Pancreas (tissue), 10 donors: ENCODE data around the gene GCN1. TPM values are rescaled to one million over a fixed set of nuclear protein-coding genes. Genes with fewer than 3 reads are reported as not detected.

Source experiments
- ATAC-seq, 4 donors: fragments of 200-7000 bp; cut with Tn5 transposase; one replicate each; pipeline versions ENCODE4 v1.8.0 to v1.9.1; 2020; ENCODE audit warnings: mild to moderate bottlenecking in 4 of 4, moderate library complexity in 4 of 4
- DNase-seq, 6 donors: peaks; one replicate each; pipeline ENCODE4 v3.0.0-alpha.2; 2020
- FAIRE-seq: peaks from 2 replicates; lab custom pipeline; 2012; peaks lifted over from hg19 to GRCh38; lab: Jason Lieb, UNC
- H3K27ac ChIP-seq, 4 donors: fragments of 200-600 bp; sonication (generic); 1 replicate in 3 of 4; 2 replicates in 1 of 4; pipeline versions ENCODE4 v1.5.0 to v1.8.0; 2020
- H3K27me3 ChIP-seq, 4 donors: fragments of 200-600 bp; one replicate each; pipeline ENCODE4 v1.8.0; 2021
- H3K36me3 ChIP-seq, 3 donors: fragments of 200-600 bp; sonication (generic) in 1 of 3; one replicate each; pipeline versions ENCODE4 v1.5.0 to v1.8.0; 2020 to 2021
- H3K4me1 ChIP-seq, 3 donors: fragments of 200-600 bp; one replicate each; pipeline ENCODE4 v1.8.0; 2021
- H3K4me3 ChIP-seq, 4 donors: fragments of 200-600 bp; sonication (generic) in 2 of 4; one replicate each; pipeline versions ENCODE4 v1.5.0 to v1.8.0; 2020 to 2021
- H3K9me3 ChIP-seq, 4 donors: fragments of 200-600 bp; one replicate each; pipeline ENCODE4 v1.8.0; 2021
- WGBS, 2 donors: extraction: QIAGEN DNeasy Blood & Tissue Kit; methylation state at CpG; one replicate each; pipeline ENCODE4 v1.1.7; 2013; 5-methylcytosine and 5-hydroxymethylcytosine counted together
- intact Hi-C, 3 donors: fragments of 100-400 bp; cut with DNase I; formaldehyde crosslinking; loops; one replicate each; pipeline versions ENCODE4 v1.11.1 to v1.14.2; 2022
- polyA plus RNA-seq, 2 donors: library from polyadenylated mRNA; stranded (reverse); fragments of 200-250 nt; gene quantifications; one replicate each; pipeline ENCODE4 v1.2.3, GENCODE V29; 2013
- total RNA-seq, 6 donors: library from RNA; stranded (reverse); fragmentation: NEBNext Ultra II Directional in 4 of 6; extraction: Animal tissue kit (Norgen Biotek cat#: 25700) in 4 of 6; gene quantifications; one replicate each; pipeline versions ENCODE4 v1.2.1 to v1.2.4, GENCODE V29; 2021 to 2023
- TF ChIP-seq, protein P1 (sequence below), 4 donors: fragments of 200-600 bp; sonication (generic) in 3 of 4; IDR thresholded peaks; one replicate each; pipeline versions ENCODE4 v1.5.0 to v1.8.0; 2021; ENCODE audit warnings: antibody characterized with exemption in 4 of 4
- donor health status: healthy with polysubstance abuse.
- donor health status: DM: no; HTN: no; CAD: no; lungs with moderate emphysema.
- donor health status: DM: no; HTN: no; CAD: no.
- donor health status: control.
- donor health status: control.
- donor health status: Bipolar disorder and iron deficiency.
- donor health status: DM: yes; HTN: yes; CAD: no.
- donor health status: DM: no; HTN: no; CAD: no.
- donor health status: DM: no; HTN: no; CAD: no.
- donor health status: DM: yes; HTN: yes; CAD: no.

GCN1 gene
- total and polyA plus RNA-seq, 8 donors = 18.9 to 54.1 (median 37.7) TPM

DNA sequence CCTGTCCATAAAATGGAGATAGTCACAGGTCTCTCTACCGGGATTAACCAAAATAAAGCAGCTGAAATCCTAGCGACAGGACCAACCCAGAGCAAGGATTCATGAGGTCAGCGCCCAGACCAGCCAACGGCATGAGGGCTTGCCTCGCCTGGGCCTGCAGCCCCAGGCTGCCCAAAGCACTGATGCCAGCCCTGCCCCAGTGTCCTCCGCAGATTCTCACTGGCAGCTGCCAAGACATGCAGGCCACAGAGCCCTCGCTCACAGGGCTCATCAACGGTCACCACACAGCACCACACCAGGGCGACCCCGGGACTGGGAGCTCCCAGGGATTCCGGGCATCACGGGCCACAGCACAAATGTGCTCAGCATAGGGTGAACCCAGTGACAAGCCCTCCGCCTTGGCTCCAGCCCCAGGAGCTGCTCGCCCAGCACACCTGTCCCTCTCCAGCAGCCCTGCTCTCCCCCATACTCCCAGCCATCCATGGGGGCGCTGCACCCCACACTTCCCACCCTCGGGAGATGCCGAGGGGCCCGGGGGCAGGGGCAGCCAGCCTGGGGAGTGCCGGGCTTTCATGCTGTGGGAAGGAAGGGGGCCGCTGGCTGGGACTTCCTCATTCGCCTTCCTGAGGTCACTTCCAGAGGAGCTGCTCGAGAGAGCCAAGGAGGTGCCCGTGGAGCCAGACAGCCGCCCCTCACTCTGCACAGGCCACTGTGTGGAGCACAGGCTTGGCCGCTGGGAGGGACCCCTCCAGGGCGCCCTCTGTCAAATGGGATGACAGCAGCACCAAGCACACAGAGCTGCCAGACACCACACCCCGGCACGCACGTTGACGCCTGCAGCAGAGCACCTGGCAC, 92.1 kb downstream of the GCN1 start:
- Histone ChIP-seq H3K9me3 (no peaks in the 10 kb centered on the region), H3K4me1 (peaks cover 0 to 8% (median 8%) of the 10 kb centered on the region in 3 donors), H3K4me3 (no peak overlapping the region), H3K27ac (no peak overlapping the region), H3K36me3 (peaks cover 0 to 20% (median 0%) of the 10 kb centered on the region in 3 donors), H3K27me3 (no peaks in the 10 kb centered on the region)
- intact Hi-C loops = no loop called here
- TF ChIP-seq, protein P1, sequence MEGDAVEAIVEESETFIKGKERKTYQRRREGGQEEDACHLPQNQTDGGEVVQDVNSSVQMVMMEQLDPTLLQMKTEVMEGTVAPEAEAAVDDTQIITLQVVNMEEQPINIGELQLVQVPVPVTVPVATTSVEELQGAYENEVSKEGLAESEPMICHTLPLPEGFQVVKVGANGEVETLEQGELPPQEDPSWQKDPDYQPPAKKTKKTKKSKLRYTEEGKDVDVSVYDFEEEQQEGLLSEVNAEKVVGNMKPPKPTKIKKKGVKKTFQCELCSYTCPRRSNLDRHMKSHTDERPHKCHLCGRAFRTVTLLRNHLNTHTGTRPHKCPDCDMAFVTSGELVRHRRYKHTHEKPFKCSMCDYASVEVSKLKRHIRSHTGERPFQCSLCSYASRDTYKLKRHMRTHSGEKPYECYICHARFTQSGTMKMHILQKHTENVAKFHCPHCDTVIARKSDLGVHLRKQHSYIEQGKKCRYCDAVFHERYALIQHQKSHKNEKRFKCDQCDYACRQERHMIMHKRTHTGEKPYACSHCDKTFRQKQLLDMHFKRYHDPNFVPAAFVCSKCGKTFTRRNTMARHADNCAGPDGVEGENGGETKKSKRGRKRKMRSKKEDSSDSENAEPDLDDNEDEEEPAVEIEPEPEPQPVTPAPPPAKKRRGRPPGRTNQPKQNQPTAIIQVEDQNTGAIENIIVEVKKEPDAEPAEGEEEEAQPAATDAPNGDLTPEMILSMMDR (IDR thresholded peaks at IDR 0.05) = no peak
- no peak for FAIRE-seq
- DNase-seq = peak in 1 of 6 donors; percentile 28
- no peak for ATAC-seq
- 91% methylated on average over 25 to 30 of the region's 30 CpGs for WGBS, 2 donors

DNA sequence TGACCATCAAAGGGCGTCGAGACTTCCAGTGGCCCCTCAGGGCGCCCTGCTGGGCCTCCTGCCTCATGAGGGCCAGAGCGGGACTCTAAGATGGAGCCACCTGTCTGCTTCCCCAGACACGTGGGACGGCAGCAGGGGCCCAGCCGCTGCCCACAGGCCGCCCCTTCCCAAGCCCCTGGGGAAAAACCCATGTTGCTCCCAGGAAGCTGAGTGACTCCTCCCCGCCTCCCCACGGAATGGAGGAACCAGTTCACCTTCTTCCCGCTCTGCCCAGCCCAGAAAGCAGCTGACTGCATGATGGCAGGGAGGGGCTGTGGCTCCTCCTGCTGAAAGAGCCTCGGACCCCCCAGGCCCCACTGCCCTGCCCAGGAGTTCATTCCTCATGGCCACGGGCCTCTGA, 92.9 kb downstream of the GCN1 start:
- Histone ChIP-seq H3K4me3 (no peak overlapping the region), H3K4me1 (peaks cover 0 to 8% (median 8%) of the 10 kb centered on the region in 3 donors), H3K9me3 (no peaks in the 10 kb centered on the region), H3K27ac (no peak overlapping the region), H3K36me3 (peaks cover 0 to 26% (median 3%) of the 10 kb centered on the region in 3 donors), H3K27me3 (no peaks in the 10 kb centered on the region)
- TF ChIP-seq, protein P1 (IDR thresholded peaks at IDR 0.05) = no peak
- no peak for FAIRE-seq
- 84 to 87% methylated on average over 13 of the region's 13 CpGs for WGBS, 2 donors
- no peak for DNase-seq
- peak in 1 of 4 donors; percentile 17 for ATAC-seq
- intact Hi-C loops = no loop called here

DNA sequence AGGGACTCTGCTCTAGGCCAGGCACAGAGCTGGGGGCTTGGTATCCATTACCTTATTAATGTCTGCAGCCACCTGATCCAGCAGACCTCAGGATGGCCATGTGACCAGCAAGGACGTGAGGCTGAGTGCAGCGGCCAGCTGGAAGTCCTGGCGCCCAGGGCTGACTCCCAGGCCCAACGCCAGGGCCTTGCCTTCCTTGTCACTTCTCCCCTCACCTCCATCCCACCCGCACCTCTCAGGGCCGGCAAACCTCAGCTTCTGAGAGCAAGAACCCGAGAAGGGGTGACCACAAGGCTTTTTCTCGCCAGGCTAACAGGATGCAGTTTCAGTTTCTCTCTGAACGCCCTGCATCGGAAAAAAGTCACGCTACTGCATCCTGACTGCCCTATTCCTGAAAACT, 93.3 kb downstream of the GCN1 start:
- TF ChIP-seq, protein P1 (IDR thresholded peaks at IDR 0.05) = no peak
- Histone ChIP-seq H3K36me3 (peaks cover 0 to 31% (median 4%) of the 10 kb centered on the region in 3 donors), H3K27ac (no peak overlapping the region), H3K27me3 (no peaks in the 10 kb centered on the region), H3K9me3 (no peaks in the 10 kb centered on the region), H3K4me3 (no peak overlapping the region), H3K4me1 (peaks cover 0 to 8% (median 8%) of the 10 kb centered on the region in 3 donors)
- FAIRE-seq (no peak), ATAC-seq (peak in 3 of 4 donors; percentile 24 to 50 (median 32)), DNase-seq (no peak)
- intact Hi-C loops = no loop called here
- WGBS, 2 donors = 55 to 58% methylated on average over 11 of the region's 11 CpGs

DNA sequence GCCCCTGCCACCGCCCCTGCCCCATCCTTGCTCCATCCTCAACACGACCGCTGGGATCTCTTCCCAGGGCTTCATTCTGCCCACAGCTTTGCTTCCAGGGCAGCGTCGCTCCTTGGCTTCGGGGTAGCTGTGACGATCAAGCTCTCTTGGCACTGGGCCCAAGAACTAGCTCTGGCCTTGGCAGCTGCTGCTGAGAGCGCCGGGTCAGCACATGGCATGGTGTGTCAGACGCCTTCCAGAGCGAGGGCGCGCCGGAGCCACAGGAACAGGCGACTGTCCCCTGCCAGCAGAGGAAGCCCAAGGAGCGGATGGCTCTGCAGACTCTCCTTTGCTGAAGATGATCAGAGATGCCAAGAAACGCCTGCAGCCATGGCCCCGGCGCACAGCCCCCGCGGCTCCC, 93.9 kb downstream of the GCN1 start:
- intact Hi-C loops = no loop called here
- DNase-seq (peak in 4 of 6 donors; percentile 53 to 88 (median 75)), FAIRE-seq (no peak), ATAC-seq (peak; percentile 56 to 74 (median 61))
- TF ChIP-seq, protein P1 (IDR thresholded peaks at IDR 0.05) = no peak
- Histone ChIP-seq H3K4me1 (peaks cover 0 to 8% (median 8%) of the 10 kb centered on the region in 3 donors), H3K27me3 (no peaks in the 10 kb centered on the region), H3K36me3 (peaks cover 0 to 34% (median 4%) of the 10 kb centered on the region in 3 donors), H3K4me3 (no peak overlapping the region), H3K27ac (no peak overlapping the region), H3K9me3 (no peaks in the 10 kb centered on the region)
- WGBS, 2 donors = 46 to 55% methylated on average over 21 of the region's 21 CpGs

DNA sequence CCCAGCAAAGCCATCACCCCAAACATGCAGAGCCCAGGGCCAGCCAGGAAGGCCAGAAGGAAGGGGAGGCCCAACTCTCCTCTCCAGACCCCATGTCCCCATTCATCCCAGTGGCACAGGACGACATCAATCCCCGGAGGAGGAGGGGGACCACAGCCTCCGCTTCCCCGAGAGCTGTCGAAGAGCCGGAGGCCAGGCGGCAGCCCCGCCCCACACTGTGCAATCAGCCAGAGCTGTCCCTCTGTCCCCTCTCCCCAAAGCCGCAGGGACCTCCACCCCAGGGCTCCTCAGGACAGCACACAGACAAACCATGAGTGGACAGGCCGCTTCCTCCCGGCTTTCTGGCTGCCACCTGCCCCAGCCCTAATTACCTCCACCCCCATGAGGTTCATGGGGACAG, 94.8 kb downstream of the GCN1 start:
- no peaks in the 10 kb centered on the region for H3K9me3 ChIP-seq
- intact Hi-C loops = no loop called here
- peaks cover 0 to 8% (median 8%) of the 10 kb centered on the region in 3 donors for H3K4me1 ChIP-seq
- FAIRE-seq (no peak), DNase-seq (no peak), ATAC-seq (no peak)
- H3K27ac ChIP-seq = no peak overlapping the region
- TF ChIP-seq, protein P1 (IDR thresholded peaks at IDR 0.05) = no peak
- peaks cover 0 to 34% (median 4%) of the 10 kb centered on the region in 3 donors for H3K36me3 ChIP-seq
- no peak overlapping the region for H3K4me3 ChIP-seq
- no peaks in the 10 kb centered on the region for H3K27me3 ChIP-seq
- 95 to 96% methylated on average over 11 of the region's 11 CpGs for WGBS, 2 donors
